H9 (cell line): Measurements from ENCODE around the gene SETD1A. TPM values are rescaled to one million over a fixed set of nuclear protein-coding genes. Genes with fewer than 3 reads are reported as not detected.

ENCODE experiments used
- DNase-seq: peaks from one replicate; pipeline ENCODE4 v3.0.0-alpha.2; 2017
- H2AFZ ChIP-seq: one replicate; pipeline ENCODE4 v1.6.1; 2013; ENCODE audit warnings: mild to moderate bottlenecking, low read length, control low read depth, moderate library complexity
- H2AK5ac ChIP-seq: 2 replicates; pipeline ENCODE4 v1.6.1; 2013; ENCODE audit warnings: low read length, control low read depth, mixed read lengths; ENCODE audit not compliant: insufficient read length
- H2BK120ac ChIP-seq: one replicate; pipeline ENCODE4 v1.6.1; 2013; ENCODE audit warnings: low read depth, mild to moderate bottlenecking, low read length, control low read depth, inconsistent platforms; ENCODE audit not compliant: poor library complexity, severe bottlenecking
- H2BK12ac ChIP-seq: 2 replicates; pipeline ENCODE4 v1.6.1; 2013; ENCODE audit warnings: low read length, control low read depth, mixed read lengths, low read depth; ENCODE audit not compliant: insufficient read length
- H2BK15ac ChIP-seq: 2 replicates; pipeline ENCODE4 v1.6.1; 2013; ENCODE audit warnings: low read depth, low read length, control low read depth
- H2BK20ac ChIP-seq: one replicate; pipeline ENCODE4 v1.6.1; 2013; ENCODE audit warnings: low read depth, mild to moderate bottlenecking, low read length, control low read depth, inconsistent platforms; ENCODE audit not compliant: poor library complexity, severe bottlenecking
- H2BK5ac ChIP-seq: 2 replicates; pipeline ENCODE4 v1.6.1; 2013; ENCODE audit warnings: low read length, control low read depth, mixed read lengths; ENCODE audit not compliant: insufficient read length
- H3K14ac ChIP-seq: 2 replicates; pipeline ENCODE4 v1.6.1; 2013; ENCODE audit warnings: low read length, control low read depth; ENCODE audit not compliant: insufficient read depth
- H3K18ac ChIP-seq: 2 replicates; pipeline ENCODE4 v1.6.1; 2013; ENCODE audit warnings: low read depth, mild to moderate bottlenecking, mixed read lengths, low read length, control low read depth; ENCODE audit not compliant: insufficient read length
- H3K23ac ChIP-seq: 2 replicates; pipeline ENCODE4 v1.6.1; 2013; ENCODE audit warnings: low read length, control low read depth, mixed read lengths, low read depth; ENCODE audit not compliant: insufficient read length
- H3K23me2 ChIP-seq: 2 replicates; pipeline ENCODE4 v1.6.1; 2013; ENCODE audit warnings: low read depth, mild to moderate bottlenecking, mixed read lengths, low read length, control low read depth; ENCODE audit not compliant: insufficient read length, poor library complexity, severe bottlenecking
- H3K27ac ChIP-seq: 2 replicates; pipeline ENCODE4 v1.5.1; 2013; ENCODE audit warnings: low read length, control low read depth, mixed read lengths, low read depth; ENCODE audit not compliant: insufficient read length
- H3K27me3 ChIP-seq: 2 replicates; pipeline ENCODE4 v1.6.1; 2013; ENCODE audit warnings: low read length, control low read depth, inconsistent platforms; ENCODE audit not compliant: insufficient read depth
- H3K4ac ChIP-seq: 2 replicates; pipeline ENCODE4 v1.6.1; 2013; ENCODE audit warnings: low read depth, mild to moderate bottlenecking, control low read depth, inconsistent platforms, low read length, moderate library complexity
- H3K4me1 ChIP-seq: 2 replicates; pipeline ENCODE4 v1.6.1; 2013; ENCODE audit warnings: low read length, control low read depth, inconsistent platforms; ENCODE audit not compliant: insufficient read depth
- H3K4me2 ChIP-seq: 2 replicates; pipeline ENCODE4 v1.6.1; 2013; ENCODE audit warnings: low read length, control low read depth, mixed read lengths; ENCODE audit not compliant: insufficient read length, insufficient read depth
- H3K56ac ChIP-seq: 2 replicates; pipeline ENCODE4 v1.6.1; 2013; ENCODE audit warnings: low read depth, mild to moderate bottlenecking, mixed read lengths, low read length, control low read depth; ENCODE audit not compliant: insufficient read length
- H3K79me1 ChIP-seq: 2 replicates; pipeline ENCODE4 v1.6.1; 2013; ENCODE audit warnings: low read depth, mild to moderate bottlenecking, moderate library complexity, low read length, control low read depth, inconsistent platforms; ENCODE audit not compliant: insufficient read depth, poor library complexity, severe bottlenecking
- H3K79me2 ChIP-seq: 2 replicates; pipeline ENCODE4 v1.6.1; 2013; ENCODE audit warnings: low read length, control low read depth, inconsistent platforms; ENCODE audit not compliant: insufficient read depth
- H3K9ac ChIP-seq: 2 replicates; pipeline ENCODE4 v1.6.1; 2013; ENCODE audit warnings: low read length, control low read depth, mixed read lengths; ENCODE audit not compliant: insufficient read length; ENCODE audit errors: extremely low read depth
- H3K9me3 ChIP-seq: one replicate; pipeline ENCODE4 v1.6.1; 2013; ENCODE audit warnings: low read depth, low read length, inconsistent platforms; ENCODE audit not compliant: control insufficient read depth
- H3T11ph ChIP-seq: one replicate; pipeline ENCODE4 v1.6.1; 2013; ENCODE audit warnings: mild to moderate bottlenecking, low read length, control low read depth, inconsistent platforms
- H4K20me1 ChIP-seq: one replicate; pipeline ENCODE4 v1.6.1; 2013; ENCODE audit not compliant: control insufficient read depth, insufficient read length, insufficient read depth
- H4K5ac ChIP-seq: 2 replicates; pipeline ENCODE4 v1.6.1; 2013; ENCODE audit warnings: low read depth, mild to moderate bottlenecking, mixed read lengths, low read length, control low read depth; ENCODE audit not compliant: insufficient read length
- H4K8ac ChIP-seq: replicated peaks from 2 replicates; pipeline ENCODE4 v1.6.1; 2013; ENCODE audit warnings: low read length, control low read depth, mixed read lengths, low read depth; ENCODE audit not compliant: insufficient read length
- H4K91ac ChIP-seq: 2 replicates; pipeline ENCODE4 v1.6.1; 2013; ENCODE audit warnings: low read depth, mild to moderate bottlenecking, moderate library complexity, mixed read lengths, low read length, control low read depth; ENCODE audit not compliant: insufficient read length
- H3K27ac Mint-ChIP-seq, 3 experiments: 2 replicates in 2 of 3; 3 replicates in 1 of 3; pipeline ENCODE4 v1.8.0; 2020 to 2021; ENCODE audit warnings: mixed read lengths in 3 of 3, mild to moderate bottlenecking in 1 of 3, moderate library complexity in 1 of 3
- H3K27me3 Mint-ChIP-seq: 2 replicates; pipeline ENCODE4 v1.8.0; 2021; ENCODE audit warnings: low read depth, mild to moderate bottlenecking, moderate library complexity, mixed read lengths
- H3K36me3 Mint-ChIP-seq, 3 experiments: 2 replicates in 2 of 3; 3 replicates in 1 of 3; pipeline ENCODE4 v1.8.0; 2020 to 2021; ENCODE audit warnings: low read depth in 3 of 3, mixed read lengths in 3 of 3; ENCODE audit not compliant: insufficient read depth in 1 of 3
- H3K4me1 Mint-ChIP-seq, 2 experiments: 2 replicates each; pipeline ENCODE4 v1.8.0; 2020; ENCODE audit warnings: mixed read lengths in 2 of 2
- H3K4me3 Mint-ChIP-seq, 2 experiments: 2 replicates in 1 of 2; 3 replicates in 1 of 2; pipeline ENCODE4 v1.8.0; 2020 to 2021; ENCODE audit warnings: mild to moderate bottlenecking in 2 of 2, mixed read lengths in 2 of 2, moderate library complexity in 1 of 2
- H3K9me3 Mint-ChIP-seq, 2 experiments: 2 replicates in 1 of 2; 3 replicates in 1 of 2; pipeline ENCODE4 v1.8.0; 2020; ENCODE audit warnings: mild to moderate bottlenecking in 2 of 2, mixed read lengths in 2 of 2, moderate library complexity in 1 of 2
- CTCF ChIP-seq: fragments of 200-600 bp; sonication (generic); conservative IDR thresholded peaks from 3 replicates; pipeline ENCODE4 v1.8.0; 2021; ENCODE audit warnings: antibody characterized with exemption, mild to moderate bottlenecking
- WGBS: extraction: QIAGEN DNeasy Blood & Tissue Kit; methylation state at CpG from one replicate; pipeline ENCODE4 v1.1.7; 2013; ENCODE audit warnings: missing lambda C conversion rate, low lambda C conversion rate, mixed read lengths; ENCODE audit not compliant: insufficient read length; ENCODE audit errors: extremely low coverage; 5-methylcytosine and 5-hydroxymethylcytosine counted together
- total RNA-seq: library from RNA; stranded (reverse); gene quantifications from 2 replicates; pipeline ENCODE4 v1.2.1, GENCODE V29; 2021

Gene SETD1A
- total RNA-seq, 1 experiment from 2014 or later, result 36.9 TPM

- Histone ChIP-seq H3K18ac (peak overlapping the region; percentile 29), H2AK5ac (no peak overlapping the region), H3K9me3 (no peaks in the 10 kb centered on the region), H3K23me2 (peaks cover 12% of the 10 kb centered on the region), H3K4me2 (peak overlapping the region; percentile 59), H3K23ac (no peak overlapping the region), H4K8ac (no peak overlapping the region), H3K27ac (no peak overlapping the region), H3K4me1 (no peaks in the 10 kb centered on the region), H2BK5ac (no peak overlapping the region), H4K91ac (no peak overlapping the region), H2AFZ (no peak overlapping the region), H3K56ac (no peak overlapping the region), H2BK12ac (no peak overlapping the region), H2BK120ac (no peak overlapping the region), H4K20me1 (no peaks in the 10 kb centered on the region), H3K14ac (peak overlapping the region; percentile 47; the same call in 1 of the 2 replicates), H3K27me3 (no peaks in the 10 kb centered on the region), H4K5ac (no peak overlapping the region), H3T11ph (no peak overlapping the region), H2BK15ac (no peak overlapping the region), H3K9ac (peak overlapping the region; percentile 21), H3K79me2 (no peaks in the 10 kb centered on the region; the same call in 1 of the 2 replicates), H2BK20ac (no peak overlapping the region), H3K4ac (no peak overlapping the region), H3K79me1 (no peaks in the 10 kb centered on the region)
- WGBS, result no CpG with 5 or more reads among the region's 21 CpGs
- Mint-ChIP-seq H3K4me1 (peaks cover 18 to 22% of the 10 kb centered on the region in 2 experiments), H3K4me3 (peak overlapping the region; percentile 76 to 77), H3K9me3 (no peaks in the 10 kb centered on the region), H3K27me3 (peaks cover 10% of the 10 kb centered on the region; the same call in 1 of the 2 replicates), H3K27ac (no peak overlapping the region), H3K36me3 (peaks cover 0 to 3% (median 2%) of the 10 kb centered on the region in 3 experiments; a peak in 2 of 7 replicates)
- DNase-seq, result no peak
- no peak for TF ChIP-seq CTCF
Observed at GRCh38 chr16:30997725-30998711, 40.5 kb downstream of the SETD1A start.
